Adrenal gland (tissue), 12 donors: ENCODE measurements around the gene UGCG. TPM values are rescaled to one million over a fixed set of nuclear protein-coding genes. Genes with fewer than 3 reads are reported as not detected.

Experiments
- DNase-seq, 7 donors: peaks; one replicate each; pipeline ENCODE4 v3.0.0-alpha.2; 2019 to 2020
- H3K27ac ChIP-seq, 5 donors: fragments of 200-600 bp; sonication (generic) in 4 of 5; 1 replicate in 3 of 5; 2 replicates in 2 of 5; pipeline versions ENCODE4 v1.5.1 to v1.8.0; 2016 to 2020; ENCODE audit warnings: mild to moderate bottlenecking in 1 of 5
- H3K27me3 ChIP-seq: fragments of 200-600 bp; 2 replicates; pipeline ENCODE4 v1.8.0; 2021
- H3K36me3 ChIP-seq, 2 donors: fragments of 200-600 bp; replicated peaks in 1 of 2; 1 replicate in 1 of 2; 2 replicates in 1 of 2; pipeline versions ENCODE4 v1.5.1 to v1.8.0; 2018 to 2022
- H3K4me1 ChIP-seq, 2 donors: fragments of 200-600 bp; replicated peaks in 1 of 2; 1 replicate in 1 of 2; 2 replicates in 1 of 2; pipeline versions ENCODE4 v1.5.1 to v1.8.0; 2018 to 2021
- H3K4me3 ChIP-seq, 4 donors: fragments of 200-600 bp; sonication (generic) in 3 of 4; one replicate each; pipeline ENCODE4 v1.5.1; 2016 to 2018
- H3K9me3 ChIP-seq, 3 donors: fragments of 200-600 bp; sonication (generic) in 1 of 3; replicated peaks in 1 of 3; 1 replicate in 2 of 3; 2 replicates in 1 of 3; pipeline versions ENCODE4 v1.5.1 to v1.8.0; 2016 to 2021
- POLR2A ChIP-seq, 2 donors: fragments of 450-650 bp; IDR thresholded peaks; one replicate each; pipeline ENCODE4 v1.6.1; 2017; ENCODE audit warnings: antibody characterized with exemption in 2 of 2, mild to moderate bottlenecking in 2 of 2, moderate library complexity in 1 of 2
- WGBS, 4 donors: extraction: QIAGEN DNeasy Blood & Tissue Kit in 2 of 4; methylation state at CpG; one replicate each; pipeline versions ENCODE4 v1.1.5 to v1.1.7; 2013 to 2017; 5-methylcytosine and 5-hydroxymethylcytosine counted together
- intact Hi-C, 2 donors: fragments of 100-400 bp; cut with DNase I; formaldehyde crosslinking; loops; one replicate each; pipeline versions ENCODE4 v1.14.1 to v1.15.0; 2022 to 2023
- polyA plus RNA-seq, 3 donors: library from polyadenylated mRNA; stranded (reverse); fragments of 200-250 nt in 2 of 3; fragments of 350-450 nt in 1 of 3; fragmentation: Illumina TruSeq in 1 of 3; extraction: RNeasy Lipid Tissue Mini Kit (QIAGEN cat#74804) in 1 of 3; gene quantifications; one replicate each; pipeline ENCODE4 v1.2.3, GENCODE V29; 2013 to 2014
- total RNA-seq, 9 donors: library from RNA; depleted of rRNA in 4 of 9; stranded (reverse); fragments of >200 nt in 4 of 9; fragments of 120-200 nt in 1 of 9; fragmentation: NEBNext Ultra II Directional in 1 of 9; extraction: Animal tissue kit (Norgen Biotek cat#: 25700) in 1 of 9; gene quantifications; one replicate each; pipeline versions ENCODE4 v1.1.0 to v1.2.4, GENCODE V29; 2013 to 2023
- TF ChIP-seq, protein P1 (sequence below), 6 experiments: fragments of 450-650 bp in 4 of 6; fragments of 200-600 bp in 2 of 6; sonication (generic) in 1 of 6; IDR thresholded peaks; 1 replicate in 5 of 6; 2 replicates in 1 of 6; pipeline versions ENCODE4 v1.5.1 to v1.8.0; 2016 to 2021; ENCODE audit warnings: antibody characterized with exemption in 6 of 6, mild to moderate bottlenecking in 2 of 6, moderate library complexity in 1 of 6
- donor health status: healthy with polysubstance abuse.
- donor health status: Bipolar disorder and iron deficiency.
- donor health status: DM: yes; HTN: yes; CAD: no.
- donor health status: DM: no; HTN: no; CAD: no.
- donor health status: DM: no; HTN: no; CAD: no.
- donor health status: DM: yes; HTN: yes; CAD: no.

The UGCG gene
- total and polyA plus RNA-seq, 12 donors = 41.4 to 139 (median 84.0) TPM

- TF ChIP-seq, protein P1, sequence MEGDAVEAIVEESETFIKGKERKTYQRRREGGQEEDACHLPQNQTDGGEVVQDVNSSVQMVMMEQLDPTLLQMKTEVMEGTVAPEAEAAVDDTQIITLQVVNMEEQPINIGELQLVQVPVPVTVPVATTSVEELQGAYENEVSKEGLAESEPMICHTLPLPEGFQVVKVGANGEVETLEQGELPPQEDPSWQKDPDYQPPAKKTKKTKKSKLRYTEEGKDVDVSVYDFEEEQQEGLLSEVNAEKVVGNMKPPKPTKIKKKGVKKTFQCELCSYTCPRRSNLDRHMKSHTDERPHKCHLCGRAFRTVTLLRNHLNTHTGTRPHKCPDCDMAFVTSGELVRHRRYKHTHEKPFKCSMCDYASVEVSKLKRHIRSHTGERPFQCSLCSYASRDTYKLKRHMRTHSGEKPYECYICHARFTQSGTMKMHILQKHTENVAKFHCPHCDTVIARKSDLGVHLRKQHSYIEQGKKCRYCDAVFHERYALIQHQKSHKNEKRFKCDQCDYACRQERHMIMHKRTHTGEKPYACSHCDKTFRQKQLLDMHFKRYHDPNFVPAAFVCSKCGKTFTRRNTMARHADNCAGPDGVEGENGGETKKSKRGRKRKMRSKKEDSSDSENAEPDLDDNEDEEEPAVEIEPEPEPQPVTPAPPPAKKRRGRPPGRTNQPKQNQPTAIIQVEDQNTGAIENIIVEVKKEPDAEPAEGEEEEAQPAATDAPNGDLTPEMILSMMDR (IDR thresholded peaks at IDR 0.05) = no peak
- TF ChIP-seq POLR2A (IDR thresholded peaks at IDR 0.05) = no peak
These were observed 64.4 kb downstream of the UGCG start for GRCh38 chr9:111961009-111961408.

DNA sequence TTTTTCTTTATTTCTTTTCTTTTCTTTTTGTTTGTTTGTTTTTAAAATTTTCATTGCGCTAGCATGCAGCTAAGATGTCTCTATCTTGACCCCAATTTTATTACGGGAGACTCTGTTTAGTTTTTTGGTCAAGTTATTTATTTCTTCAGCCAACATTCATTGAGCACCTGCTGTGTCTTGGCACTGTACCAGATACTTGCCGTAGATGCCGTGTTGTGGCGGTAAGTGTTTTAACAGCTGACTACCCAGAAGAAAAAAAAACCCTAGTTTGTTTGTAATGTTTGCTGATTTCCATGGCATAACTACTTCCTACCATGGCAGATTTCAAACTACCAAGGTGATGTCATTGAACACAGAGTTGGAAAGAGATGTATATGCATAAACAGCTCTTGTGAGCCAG lies 65.0 kb downstream of the UGCG start:
- DNase-seq = no peak
- Histone ChIP-seq H3K9me3 (no peaks in the 10 kb centered on the region), H3K4me1 (peaks cover 0 to 12% of the 10 kb centered on the region in 2 donors), H3K27ac (no peak overlapping the region), H3K27me3 (no peaks in the 10 kb centered on the region), H3K36me3 (no peaks in the 10 kb centered on the region), H3K4me3 (no peak overlapping the region)
- intact Hi-C loops = no loop called here
- 78 to 90% (median 85%) methylated on average over 5 of the region's 5 CpGs for WGBS, 4 donors
- TF ChIP-seq POLR2A (IDR thresholded peaks at IDR 0.05) = no peak
- TF ChIP-seq, protein P1 (IDR thresholded peaks at IDR 0.05) = no peak

More at GRCh38 chr9:111961009-111961408, 64.4 kb downstream of the UGCG start:
- Histone ChIP-seq H3K4me3 (no peak overlapping the region), H3K27ac (no peak overlapping the region), H3K36me3 (no peaks in the 10 kb centered on the region), H3K27me3 (no peaks in the 10 kb centered on the region), H3K4me1 (peaks cover 0 to 12% of the 10 kb centered on the region in 2 donors), H3K9me3 (no peaks in the 10 kb centered on the region)
- no peak for DNase-seq
- intact Hi-C loops = no loop called here
- 78 to 89% (median 82%) methylated on average over 2 of the region's 2 CpGs for WGBS, 4 donors

DNA sequence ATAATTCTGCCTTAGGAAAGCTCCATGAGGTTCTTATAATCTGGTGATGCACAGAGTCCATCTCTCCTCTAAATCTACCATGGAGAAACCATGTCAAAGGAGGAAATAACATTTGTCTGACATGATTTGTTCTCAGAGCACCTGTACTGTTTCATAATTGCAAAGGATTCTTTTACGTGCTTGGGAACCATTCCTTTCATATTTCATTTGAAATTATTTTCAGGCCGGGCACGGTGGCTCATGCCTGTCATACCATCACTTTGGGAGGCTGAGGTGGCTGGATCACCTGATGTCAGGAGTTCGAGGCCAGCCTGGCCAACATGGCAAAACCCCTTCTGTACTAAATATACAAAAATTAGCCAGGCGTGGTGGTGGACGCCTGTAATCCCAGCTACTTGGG lies 65.4 kb downstream of the UGCG start:
- no peak overlapping the region for H3K4me3 ChIP-seq
- no peaks in the 10 kb centered on the region for H3K27me3 ChIP-seq
- TF ChIP-seq, protein P1 (IDR thresholded peaks at IDR 0.05) = no peak
- no peaks in the 10 kb centered on the region for H3K36me3 ChIP-seq
- no peak overlapping the region for H3K27ac ChIP-seq
- WGBS, 4 donors = 86 to 94% (median 92%) methylated on average over 5 to 6 of the region's 6 CpGs
- DNase-seq = no peak
- intact Hi-C loops = no loop called here
- H3K9me3 ChIP-seq = no peaks in the 10 kb centered on the region
- peaks cover 0 to 12% of the 10 kb centered on the region in 2 donors for H3K4me1 ChIP-seq

- WGBS, 4 donors = 54 to 81% (median 67%) methylated on average over 2 of the region's 2 CpGs
- Histone ChIP-seq H3K27ac (no peak overlapping the region), H3K9me3 (no peaks in the 10 kb centered on the region), H3K27me3 (no peaks in the 10 kb centered on the region), H3K4me1 (no peaks in the 10 kb centered on the region), H3K4me3 (no peak overlapping the region), H3K36me3 (no peaks in the 10 kb centered on the region)
- intact Hi-C loops = no loop called here
- DNase-seq = no peak
- TF ChIP-seq, protein P1 (IDR thresholded peaks at IDR 0.05) = no peak
These were observed 67.4 kb downstream of the UGCG start for GRCh38 chr9:111963995-111964394.
